ENCODE measurements around the gene BGN. TPM values are rescaled to one million over a fixed set of nuclear protein-coding genes. Genes with fewer than 3 reads are reported as not detected.

The BGN gene
- total RNA-seq, 1 experiment from 2014 or later, result 1.2 TPM

DNA sequence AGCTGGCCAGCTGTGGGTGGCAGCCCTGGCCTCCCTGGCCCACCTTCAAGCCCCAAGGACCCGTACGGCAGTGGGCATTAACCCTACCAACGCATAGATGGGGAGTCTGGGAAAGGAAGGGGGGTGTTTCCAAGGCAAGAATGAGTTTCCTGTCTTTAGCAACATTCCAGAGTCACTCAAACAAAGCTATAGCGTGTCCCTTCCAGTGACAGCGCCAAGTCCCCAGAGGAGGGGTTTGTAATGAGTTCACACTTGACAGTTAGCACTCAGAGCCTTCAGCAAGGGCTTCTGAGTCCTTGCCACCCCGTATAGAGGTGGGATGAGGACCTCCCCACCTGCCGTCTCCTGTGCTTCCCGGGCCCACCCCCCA, 1.8 kb downstream of the BGN start:
- Histone ChIP-seq H3K4ac (ENCODE audit: low read depth, low read length) (no peak overlapping the region), H3K27me3 (ENCODE audit: insufficient read depth, low read length) (no peaks in the 10 kb centered on the region), H4K91ac (ENCODE audit: insufficient read length, low read depth, low read length) (no peak overlapping the region), H3K79me2 (ENCODE audit: insufficient read depth, low read length) (no peaks in the 10 kb centered on the region), H3K23me2 (ENCODE audit: insufficient read length, low read depth, low read length, poor library complexity, severe bottlenecking) (no peaks in the 10 kb centered on the region), H3K79me1 (ENCODE audit: insufficient read depth, low read depth, low read length, poor library complexity, severe bottlenecking) (no peaks in the 10 kb centered on the region), H4K5ac (ENCODE audit: insufficient read length, low read depth, low read length) (no peak overlapping the region), H3K9me3 (ENCODE audit: control insufficient read depth, low read depth, low read length) (peaks cover 26% of the 10 kb centered on the region), H3K18ac (ENCODE audit: insufficient read length, low read depth, low read length) (no peak overlapping the region), H3K4me2 (ENCODE audit: insufficient read depth, insufficient read length, low read length) (no peak overlapping the region), H3K56ac (ENCODE audit: insufficient read length, low read depth, low read length) (no peak overlapping the region), H2BK12ac (ENCODE audit: insufficient read length, low read depth, low read length) (no peak overlapping the region), H2AFZ (ENCODE audit: low read length) (no peak overlapping the region), H3K4me1 (ENCODE audit: insufficient read depth, low read length) (no peaks in the 10 kb centered on the region), H3K23ac (ENCODE audit: insufficient read length, low read depth, low read length) (no peak overlapping the region), H3K27ac (ENCODE audit: insufficient read length, low read depth, low read length) (no peak overlapping the region), H2BK15ac (ENCODE audit: low read depth, low read length) (no peak overlapping the region), H2BK20ac (ENCODE audit: low read depth, low read length, poor library complexity, severe bottlenecking) (no peak overlapping the region), H3K9ac (ENCODE audit: extremely low read depth, insufficient read length, low read length) (no peak overlapping the region), H2AK5ac (ENCODE audit: insufficient read length, low read length) (no peak overlapping the region), H2BK5ac (ENCODE audit: insufficient read length, low read length) (no peak overlapping the region), H3K14ac (ENCODE audit: insufficient read depth, low read length) (no peak overlapping the region), H4K20me1 (ENCODE audit: control insufficient read depth, insufficient read depth, insufficient read length) (no peaks in the 10 kb centered on the region), H4K8ac (replicated peaks; ENCODE audit: insufficient read length, low read depth, low read length) (no peak overlapping the region), H2BK120ac (ENCODE audit: low read depth, low read length, poor library complexity, severe bottlenecking) (no peak overlapping the region), H3T11ph (ENCODE audit: low read length) (no peak overlapping the region)
- no peak for DNase-seq
- Mint-ChIP-seq H3K27ac (no peak overlapping the region), H3K27me3 (ENCODE audit: low read depth) (peaks cover 12% of the 10 kb centered on the region), H3K4me1 (peaks cover 0 to 5% of the 10 kb centered on the region in 2 experiments; a peak in 2 of 4 replicates), H3K9me3 (peaks cover 49 to 57% of the 10 kb centered on the region in 2 experiments), H3K4me3 (no peak overlapping the region), H3K36me3 (ENCODE audit: insufficient read depth in 1 of 3, low read depth in 3 of 3) (peaks cover 6 to 8% (median 7%) of the 10 kb centered on the region in 3 experiments; a peak in 5 of 7 replicates)
- WGBS (ENCODE audit: extremely low coverage, insufficient read length, low lambda C conversion rate), result no CpG with 5 or more reads among the region's 8 CpGs
- TF ChIP-seq, protein P1, sequence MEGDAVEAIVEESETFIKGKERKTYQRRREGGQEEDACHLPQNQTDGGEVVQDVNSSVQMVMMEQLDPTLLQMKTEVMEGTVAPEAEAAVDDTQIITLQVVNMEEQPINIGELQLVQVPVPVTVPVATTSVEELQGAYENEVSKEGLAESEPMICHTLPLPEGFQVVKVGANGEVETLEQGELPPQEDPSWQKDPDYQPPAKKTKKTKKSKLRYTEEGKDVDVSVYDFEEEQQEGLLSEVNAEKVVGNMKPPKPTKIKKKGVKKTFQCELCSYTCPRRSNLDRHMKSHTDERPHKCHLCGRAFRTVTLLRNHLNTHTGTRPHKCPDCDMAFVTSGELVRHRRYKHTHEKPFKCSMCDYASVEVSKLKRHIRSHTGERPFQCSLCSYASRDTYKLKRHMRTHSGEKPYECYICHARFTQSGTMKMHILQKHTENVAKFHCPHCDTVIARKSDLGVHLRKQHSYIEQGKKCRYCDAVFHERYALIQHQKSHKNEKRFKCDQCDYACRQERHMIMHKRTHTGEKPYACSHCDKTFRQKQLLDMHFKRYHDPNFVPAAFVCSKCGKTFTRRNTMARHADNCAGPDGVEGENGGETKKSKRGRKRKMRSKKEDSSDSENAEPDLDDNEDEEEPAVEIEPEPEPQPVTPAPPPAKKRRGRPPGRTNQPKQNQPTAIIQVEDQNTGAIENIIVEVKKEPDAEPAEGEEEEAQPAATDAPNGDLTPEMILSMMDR (conservative IDR thresholded peaks at IDR 0.05), result no peak
